Smooth muscle cell (in vitro differentiated cells): Measurements from ENCODE around the gene ARHGAP10. TPM values are rescaled to one million over a fixed set of nuclear protein-coding genes. Genes with fewer than 3 reads are reported as not detected.

ENCODE experiments used
- DNase-seq: peaks from one replicate; lab custom pipeline; 2025; ENCODE audit not compliant: unreplicated experiment; lab: John Stamatoyannopoulos, UW
- H2AFZ ChIP-seq: fragments of 200-600 bp; sonication (generic); 2 replicates; pipeline ENCODE4 v1.6.0; 2016; ENCODE audit warnings: antibody characterized with exemption, low read depth, mild to moderate bottlenecking
- H3F3A ChIP-seq: fragments of 200-600 bp; sonication (generic); 2 replicates; pipeline ENCODE4 v1.6.0; 2017; ENCODE audit warnings: antibody characterized with exemption, low read depth
- H3K27ac ChIP-seq: fragments of 200-600 bp; sonication (generic); 2 replicates; pipeline ENCODE4 v1.5.1; 2016; ENCODE audit warnings: low read depth, mild to moderate bottlenecking
- H3K27me3 ChIP-seq: fragments of 200-600 bp; sonication (generic); 2 replicates; pipeline ENCODE4 v1.6.1; 2016; ENCODE audit warnings: low read depth, mild to moderate bottlenecking
- H3K36me3 ChIP-seq: fragments of 200-600 bp; sonication (generic); 2 replicates; pipeline ENCODE4 v1.5.1; 2016; ENCODE audit warnings: low read depth
- H3K4me1 ChIP-seq: fragments of 200-600 bp; sonication (generic); 2 replicates; pipeline ENCODE4 v1.5.1; 2016; ENCODE audit warnings: low read depth
- H3K4me2 ChIP-seq: fragments of 200-600 bp; sonication (generic); 2 replicates; pipeline ENCODE4 v1.6.0; 2016; ENCODE audit warnings: mild to moderate bottlenecking
- H3K4me3 ChIP-seq: fragments of 200-600 bp; sonication (generic); 2 replicates; pipeline ENCODE4 v1.5.1; 2016; ENCODE audit warnings: mild to moderate bottlenecking
- H3K79me2 ChIP-seq: fragments of 200-600 bp; sonication (generic); 2 replicates; pipeline ENCODE4 v1.6.0; 2016; ENCODE audit warnings: low read depth, mild to moderate bottlenecking
- H3K9ac ChIP-seq: fragments of 200-600 bp; sonication (generic); 2 replicates; pipeline ENCODE4 v1.6.0; 2016; ENCODE audit warnings: low read depth
- H3K9me3 ChIP-seq: fragments of 200-600 bp; sonication (generic); replicated peaks from 2 replicates; pipeline ENCODE4 v1.5.1; 2016; ENCODE audit warnings: low read depth
- H4K20me1 ChIP-seq: fragments of 200-600 bp; sonication (generic); 2 replicates; pipeline ENCODE4 v1.6.0; 2016; ENCODE audit warnings: low read depth
- CTCF ChIP-seq: fragments of 200-600 bp; sonication (generic); IDR thresholded peaks from 2 replicates; pipeline ENCODE4 v1.5.1; 2017; ENCODE audit warnings: borderline replicate concordance, mild to moderate bottlenecking, antibody characterized with exemption; ENCODE audit not compliant: insufficient read depth, poor library complexity, severe bottlenecking
- WGBS: methylation state at CpG from one replicate; pipeline ENCODE4 v1.1.7; 2016; ENCODE audit warnings: low lambda C conversion rate; 5-methylcytosine and 5-hydroxymethylcytosine counted together
- polyA plus RNA-seq: library from polyadenylated mRNA; unstranded; fragments of >200 nt; fragmentation: Nextera tagmentation; extraction: Ambion mirVana; gene quantifications from 2 replicates; pipeline ENCODE4 v1.2.1, GENCODE V29; 2016
- total RNA-seq: library from RNA; depleted of rRNA; stranded (reverse); fragments of >200 nt; gene quantifications from 2 replicates; pipeline ENCODE4 v1.2.3, GENCODE V29; 2014

ARHGAP10 gene
- total and polyA plus RNA-seq, 2 experiments from 2014 or later, result 6.2 to 11.6 TPM

- Histone ChIP-seq H3K79me2 (no peaks in the 10 kb centered on the region), H3K27ac (no peak overlapping the region), H3K36me3 (no peaks in the 10 kb centered on the region), H3K4me3 (no peak overlapping the region), H3K9me3 (no peaks in the 10 kb centered on the region), H3K4me1 (peaks cover 4% of the 10 kb centered on the region), H3K27me3 (no peaks in the 10 kb centered on the region), H2AFZ (no peak overlapping the region), H3F3A (no peaks in the 10 kb centered on the region), H3K9ac (no peak overlapping the region), H3K4me2 (no peak overlapping the region), H4K20me1 (peaks cover 18% of the 10 kb centered on the region)
- DNase-seq, result no peak
- 73% methylated on average over 1 of the region's 1 CpG for WGBS
- TF ChIP-seq CTCF, result no peak
Measured at GRCh38 chr4:147981305-147981704, 249.4 kb downstream of the ARHGAP10 start.

- peak; percentile 74 for TF ChIP-seq CTCF
- Histone ChIP-seq H4K20me1 (peaks cover 18% of the 10 kb centered on the region), H3F3A (no peaks in the 10 kb centered on the region), H3K9me3 (no peaks in the 10 kb centered on the region), H3K79me2 (no peaks in the 10 kb centered on the region), H3K27me3 (no peaks in the 10 kb centered on the region), H2AFZ (no peak overlapping the region), H3K27ac (no peak overlapping the region), H3K9ac (no peak overlapping the region), H3K4me2 (no peak overlapping the region), H3K36me3 (no peaks in the 10 kb centered on the region), H3K4me3 (no peak overlapping the region), H3K4me1 (peaks cover 13% of the 10 kb centered on the region)
- DNase-seq, result peak; percentile 2
- 56% methylated on average over 15 of the region's 15 CpGs for WGBS
Measured at GRCh38 chr4:147984065-147984777, 252.3 kb downstream of the ARHGAP10 start.

- H3K79me2 ChIP-seq, result no peaks in the 10 kb centered on the region
- no peak for TF ChIP-seq CTCF
- 85% methylated on average over 2 of the region's 2 CpGs for WGBS
Measured at GRCh38 chr4:147984778-147985138, 252.9 kb downstream of the ARHGAP10 start.

GRCh38 chr4:147985376-147985775, 253.5 kb downstream of the ARHGAP10 start:
- TF ChIP-seq CTCF, result no peak
- no peaks in the 10 kb centered on the region for H3K9me3 ChIP-seq
- H3K4me3 ChIP-seq, result no peak overlapping the region
- H3K9ac ChIP-seq, result no peak overlapping the region
- no peak for DNase-seq
- H3K79me2 ChIP-seq, result no peaks in the 10 kb centered on the region
- no peaks in the 10 kb centered on the region for H3F3A ChIP-seq
- WGBS, result 98% methylated on average over 3 of the region's 3 CpGs
- no peaks in the 10 kb centered on the region for H3K36me3 ChIP-seq
- no peak overlapping the region for H3K27ac ChIP-seq
- H3K4me2 ChIP-seq, result no peak overlapping the region
- no peak overlapping the region for H2AFZ ChIP-seq
- no peaks in the 10 kb centered on the region for H3K27me3 ChIP-seq
- peaks cover 13% of the 10 kb centered on the region for H3K4me1 ChIP-seq
- H4K20me1 ChIP-seq, result peaks cover 18% of the 10 kb centered on the region

More at GRCh38 chr4:147984778-147985138, 252.9 kb downstream of the ARHGAP10 start:
- DNase-seq, result no peak
- Histone ChIP-seq H3K4me2 (no peak overlapping the region), H3K27me3 (no peaks in the 10 kb centered on the region), H2AFZ (no peak overlapping the region), H3K4me1 (peaks cover 13% of the 10 kb centered on the region), H3F3A (no peaks in the 10 kb centered on the region), H4K20me1 (peaks cover 18% of the 10 kb centered on the region), H3K4me3 (no peak overlapping the region), H3K9me3 (no peaks in the 10 kb centered on the region), H3K36me3 (no peaks in the 10 kb centered on the region), H3K27ac (no peak overlapping the region), H3K9ac (no peak overlapping the region)
